C4-2B (cell line): ENCODE data around the gene P2RY8.
"Not testable (repeated sequence)": the region's sequence is repeated elsewhere in the genome, so short reads cannot be mapped to it uniquely, and the experiment has no call there.

Experiments
- H3K27ac ChIP-seq: fragments of 450-650 bp; 2 replicates; pipeline ENCODE4 v1.5.1; 2017
- CTCF ChIP-seq: fragments of 450-650 bp; conservative IDR thresholded peaks from 2 replicates; pipeline ENCODE4 v1.5.1; 2017; ENCODE audit warnings: mild to moderate bottlenecking
- ZFX ChIP-seq: fragments of 450-650 bp; IDR thresholded peaks from 2 replicates; pipeline ENCODE4 v1.6.1; 2017

Gene P2RY8

GRCh38 chrX:1576201-1576992 lies 39.4 kb upstream of the P2RY8 start:
- TF ChIP-seq CTCF: no peak
- TF ChIP-seq ZFX: no peak
- no peak overlapping the region for H3K27ac ChIP-seq

GRCh38 chrX:1574181-1574580 lies 37.2 kb upstream of the P2RY8 start:
- not testable (repeated sequence) for H3K27ac ChIP-seq

GRCh38 chrX:1564750-1565683 lies 28.0 kb upstream of the P2RY8 start:
- no peak overlapping the region for H3K27ac ChIP-seq
- TF ChIP-seq ZFX (no peak), CTCF (no peak)

- H3K27ac ChIP-seq: not testable (repeated sequence)
Observed at GRCh38 chrX:1564077-1564476, 27.1 kb upstream of the P2RY8 start.

- H3K27ac ChIP-seq: no peak overlapping the region
- TF ChIP-seq ZFX (no peak), CTCF (no peak)
Observed at GRCh38 chrX:1561164-1561563, 24.2 kb upstream of the P2RY8 start.

- no peak for TF ChIP-seq CTCF
- no peak for TF ChIP-seq ZFX
- H3K27ac ChIP-seq: no peak overlapping the region
Observed at GRCh38 chrX:1558761-1559468, 21.9 kb upstream of the P2RY8 start.

GRCh38 chrX:1557442-1557841 lies 20.5 kb upstream of the P2RY8 start:
- H3K27ac ChIP-seq: not testable (repeated sequence)

GRCh38 chrX:1555370-1555769 lies 18.4 kb upstream of the P2RY8 start:
- H3K27ac ChIP-seq: no peak overlapping the region
- TF ChIP-seq CTCF: no peak
- TF ChIP-seq ZFX: no peak
